Left forelimb (tissue), 1 donor: ENCODE measurements around the gene NEK10.

ENCODE experiments used
- DNase-seq: peaks from one replicate; pipeline ENCODE4 v3.0.0-alpha.2; 2018; ENCODE audit warnings: low spot score

Gene NEK10

DNA sequence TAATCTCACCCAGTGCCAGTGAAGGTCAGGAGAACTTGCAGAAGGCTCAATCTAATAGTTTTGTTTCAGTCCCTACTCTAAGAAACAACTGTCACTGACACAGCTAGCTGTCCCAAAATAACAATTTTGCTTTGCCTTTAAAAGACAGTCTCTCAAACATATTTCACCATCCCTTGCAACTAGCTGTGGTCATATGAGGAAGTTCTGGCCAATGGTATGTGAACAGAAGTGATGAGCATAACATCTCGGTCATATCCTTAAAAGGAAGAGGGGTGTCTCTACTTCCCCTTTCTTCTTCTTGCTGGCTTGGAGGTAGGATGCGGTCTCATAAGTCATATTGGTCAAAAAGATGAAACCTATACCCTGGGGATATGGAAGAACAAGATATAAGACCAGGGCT is 198.1 kb downstream of the NEK10 start:
- DNase-seq: no peak

DNA sequence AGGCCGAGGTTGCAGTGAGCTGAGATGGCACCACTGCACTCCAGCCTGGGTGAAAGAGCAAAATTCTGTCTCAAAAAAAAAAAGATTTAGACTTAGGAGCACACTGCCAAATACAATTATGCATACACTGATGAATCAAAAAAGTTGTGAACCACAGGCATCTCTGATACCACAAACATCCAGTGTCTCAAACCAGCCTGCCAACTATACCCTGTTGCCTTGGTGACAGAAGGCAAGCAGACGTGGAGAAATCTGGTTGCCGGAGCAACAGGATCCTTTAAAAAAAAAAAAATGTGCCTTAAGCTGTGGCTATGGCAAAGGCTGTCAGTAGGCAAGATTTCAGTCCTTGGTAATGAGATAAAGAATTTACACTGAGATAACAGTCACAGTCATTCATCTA is 202.3 kb downstream of the NEK10 start:
- no peak for DNase-seq

DNA sequence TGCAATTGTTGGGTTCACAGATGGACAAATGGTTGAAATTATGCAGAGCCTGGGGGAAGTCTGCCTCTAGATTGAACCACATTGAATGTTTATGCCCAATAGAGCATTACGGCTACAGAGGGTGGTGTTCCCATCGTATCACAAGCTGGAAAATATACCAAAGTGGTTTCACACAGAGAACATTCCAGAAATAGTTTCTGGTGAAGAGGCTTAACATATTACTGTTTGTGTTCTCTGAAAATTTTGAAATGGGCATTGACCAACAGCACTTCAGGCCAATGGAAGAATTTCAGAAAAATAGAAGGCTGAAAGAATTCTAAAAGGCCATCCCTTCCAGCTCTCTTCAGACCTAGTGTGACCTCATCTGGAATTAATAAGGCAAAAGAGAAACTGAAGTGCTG is 203.9 kb downstream of the NEK10 start:
- DNase-seq: no peak

DNA sequence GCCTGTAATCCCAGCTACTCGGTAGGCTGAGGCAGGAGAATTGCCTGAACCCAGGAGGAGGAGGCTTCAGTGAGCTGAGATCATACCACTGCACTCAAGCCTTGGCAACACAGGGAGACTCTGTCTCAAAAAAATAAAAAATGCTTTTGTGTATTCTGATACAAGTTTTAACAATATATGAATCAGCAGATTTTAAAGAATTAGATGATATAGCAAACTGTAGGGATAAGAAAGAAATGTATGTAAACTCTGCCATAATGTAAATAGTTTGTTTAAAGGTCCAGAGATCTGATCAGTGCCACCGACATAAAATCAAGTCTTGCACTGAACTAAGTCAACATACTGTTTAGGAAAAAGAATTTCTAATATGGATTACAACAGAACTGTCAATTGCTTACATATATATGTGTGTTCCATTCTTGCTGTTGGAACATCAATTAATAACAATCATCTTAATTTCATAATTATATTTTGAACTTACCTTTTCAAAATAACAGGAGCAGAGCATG is 208.3 kb downstream of the NEK10 start:
- DNase-seq: no peak

DNA sequence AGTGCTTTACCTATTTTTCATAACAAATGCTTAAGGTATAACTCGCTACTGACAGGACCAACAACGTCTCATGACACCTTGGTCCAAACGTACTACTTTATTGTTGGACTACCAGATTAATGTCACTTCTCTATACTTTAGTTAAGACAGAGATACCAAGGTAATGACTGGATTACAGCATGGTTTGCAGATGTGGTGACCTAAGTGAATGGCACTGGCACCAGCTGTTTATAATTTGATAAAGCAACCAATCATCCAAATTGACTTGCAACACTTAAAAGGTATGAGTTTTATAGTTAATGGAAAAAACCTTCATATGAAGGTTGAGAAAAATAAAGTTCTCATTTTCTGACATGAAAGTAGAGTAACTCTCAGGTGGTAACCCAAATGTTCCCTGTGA is 209.0 kb downstream of the NEK10 start:
- no peak for DNase-seq

DNA sequence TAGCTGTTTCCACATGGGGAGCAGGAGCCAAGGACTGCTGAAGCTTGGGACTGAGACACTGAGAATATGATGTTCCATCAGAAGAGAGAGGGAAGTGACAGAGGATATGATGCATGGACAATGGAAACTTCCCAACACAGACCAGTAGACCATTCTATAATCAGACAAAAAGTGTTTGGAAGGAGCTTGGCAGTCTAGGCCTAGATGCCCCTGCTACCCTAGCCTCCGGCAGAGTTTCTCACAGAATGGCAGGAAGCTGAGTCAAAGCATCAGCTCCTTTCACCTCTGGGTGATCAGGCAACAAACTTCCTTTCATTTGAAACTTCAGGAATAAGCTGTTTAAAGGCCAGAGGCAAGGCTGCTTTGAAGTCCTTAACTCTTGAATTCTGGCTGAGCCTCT is 222.0 kb downstream of the NEK10 start:
- DNase-seq: no peak

DNA sequence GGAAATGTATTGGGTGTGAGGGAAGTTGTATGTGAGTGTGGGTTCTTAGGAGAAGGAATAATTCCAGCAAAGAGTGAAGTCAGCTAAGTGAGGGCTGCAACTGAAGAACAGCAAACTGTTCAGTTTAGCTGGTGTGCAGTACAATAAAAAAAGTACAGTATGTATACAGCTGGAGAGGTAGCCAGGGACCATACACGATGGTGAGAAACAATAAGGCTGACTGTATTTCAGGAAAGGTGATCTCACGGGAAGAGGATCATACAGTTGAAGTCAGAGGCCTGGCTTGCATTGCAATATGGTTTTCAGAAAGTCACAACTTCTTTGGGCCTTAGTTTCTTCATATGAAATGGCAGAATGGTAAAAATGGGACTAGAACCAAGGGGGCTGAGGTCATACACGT is 222.4 kb downstream of the NEK10 start:
- DNase-seq: no peak

DNA sequence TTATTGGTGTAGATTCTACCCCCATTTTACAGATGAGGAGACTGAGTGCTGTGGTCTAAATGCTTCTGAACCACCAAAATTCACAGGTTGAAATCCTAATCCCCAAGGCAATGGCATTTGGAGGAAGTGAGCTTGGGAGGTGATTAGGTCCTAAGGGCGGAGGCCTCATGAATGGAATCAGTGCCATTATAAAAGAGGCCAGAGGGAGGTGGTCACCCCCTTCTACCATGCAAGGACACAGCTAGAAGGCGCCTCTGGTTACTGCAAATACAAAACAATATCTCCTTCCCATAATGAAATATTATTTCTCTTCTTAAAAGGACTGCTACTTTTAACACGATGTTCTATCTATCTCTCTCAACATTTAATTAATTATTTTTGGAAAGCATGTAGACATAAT is 223.5 kb downstream of the NEK10 start:
- no peak for DNase-seq

DNA sequence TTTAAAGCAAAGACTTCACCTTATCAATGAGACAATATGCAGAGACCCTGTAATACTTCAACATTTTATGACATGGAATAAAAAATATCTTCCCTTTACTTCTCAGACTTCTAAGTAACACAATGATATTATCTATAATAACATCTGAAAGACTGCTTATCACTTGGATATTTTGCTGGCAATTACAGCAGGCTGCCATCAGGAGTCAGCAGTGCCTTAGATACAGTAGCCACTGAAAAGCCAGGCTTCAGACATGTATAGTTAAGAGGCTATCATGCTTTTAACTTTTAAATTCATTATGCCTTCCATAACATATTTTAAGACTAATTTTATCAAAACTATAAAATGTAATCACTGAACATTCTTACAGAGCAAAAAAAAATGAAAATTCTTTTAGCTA is 227.5 kb downstream of the NEK10 start:
- DNase-seq: no peak

DNA sequence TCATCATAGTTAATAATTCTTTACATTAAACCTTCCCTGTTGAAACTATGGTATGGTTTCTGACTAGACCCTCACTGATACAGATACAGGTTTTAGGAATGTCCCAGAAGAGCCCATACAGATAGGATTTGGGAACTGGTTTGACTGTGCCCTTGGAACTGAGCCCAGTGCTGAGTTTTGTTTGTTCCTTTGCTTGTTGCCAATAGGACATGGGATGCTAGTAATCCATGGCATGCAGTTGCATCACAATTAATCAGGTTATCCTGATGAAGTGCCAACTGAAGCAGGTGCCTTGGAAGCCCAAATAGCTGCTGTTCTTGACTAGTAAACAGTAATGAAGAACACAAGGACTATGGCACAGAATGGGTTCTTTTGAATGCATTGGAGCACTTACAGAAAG is 230.6 kb downstream of the NEK10 start:
- DNase-seq: no peak

DNA sequence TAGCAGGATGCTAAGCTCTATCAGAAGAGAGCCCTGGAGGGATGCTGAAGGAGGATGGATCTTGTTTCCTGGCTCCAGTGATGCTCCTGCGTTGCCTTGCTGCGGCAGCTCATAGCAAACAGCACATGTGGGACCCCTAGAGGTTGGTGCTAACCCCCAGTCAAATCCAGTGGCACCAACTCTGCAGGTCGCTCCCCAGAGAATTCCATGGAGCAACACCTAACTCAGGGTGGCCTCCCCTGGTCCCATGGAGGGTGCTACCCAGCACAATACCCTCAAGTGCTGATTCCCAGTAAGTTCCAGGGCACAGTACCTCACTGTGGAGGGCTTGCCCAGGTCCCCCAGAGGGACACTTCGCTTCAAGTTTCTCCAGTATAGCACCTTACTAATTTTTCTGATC is 231.2 kb downstream of the NEK10 start:
- no peak for DNase-seq

DNA sequence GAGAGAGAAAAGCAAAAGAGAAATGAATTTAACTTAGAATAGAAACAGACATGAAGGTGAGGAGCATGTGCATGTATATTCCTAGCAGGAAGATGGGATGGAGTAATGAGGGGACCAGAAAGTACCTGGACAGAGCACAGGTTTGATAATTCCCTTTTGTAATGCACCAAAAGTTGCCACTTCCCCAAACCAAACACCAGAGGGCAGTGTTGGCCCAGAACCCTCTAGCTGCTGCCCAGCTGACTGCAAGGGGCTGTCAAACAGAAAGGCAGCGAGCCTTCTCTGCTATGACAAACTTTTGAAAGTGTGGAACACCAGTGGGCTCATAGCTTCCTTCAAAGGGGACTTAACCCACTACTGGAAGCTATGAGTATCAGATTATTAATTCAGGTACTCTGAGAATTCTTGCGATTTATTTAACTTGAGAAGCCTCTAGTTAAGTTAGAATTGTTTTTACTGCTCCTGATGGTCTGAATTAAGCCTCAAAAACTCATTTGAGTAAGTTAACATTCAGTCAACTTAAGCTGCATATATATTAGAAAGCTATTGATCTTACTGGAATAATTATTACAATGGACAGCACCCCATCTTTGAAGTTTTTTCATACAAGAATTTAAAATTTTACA is 234.9 kb downstream of the NEK10 start:
- DNase-seq: peak; percentile 71

DNA sequence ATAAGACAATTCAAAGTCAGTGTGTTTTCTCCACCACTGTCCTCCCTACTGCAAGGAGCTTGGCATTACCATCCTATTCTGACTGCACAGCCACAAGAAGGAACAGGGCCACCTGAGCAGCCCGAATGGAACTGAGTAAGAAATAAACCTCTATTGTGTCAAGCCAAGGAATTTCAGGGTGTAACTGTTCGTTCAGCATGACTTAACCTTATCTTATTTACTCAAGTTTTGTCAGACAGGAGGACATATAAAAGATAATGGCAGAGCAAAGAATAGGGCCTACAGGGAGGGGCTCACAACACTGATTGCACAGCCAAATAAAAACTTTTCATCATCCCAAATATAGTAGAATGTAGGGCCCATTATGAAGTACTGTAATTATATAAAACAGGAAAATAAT is 236.1 kb downstream of the NEK10 start:
- DNase-seq: no peak

DNA sequence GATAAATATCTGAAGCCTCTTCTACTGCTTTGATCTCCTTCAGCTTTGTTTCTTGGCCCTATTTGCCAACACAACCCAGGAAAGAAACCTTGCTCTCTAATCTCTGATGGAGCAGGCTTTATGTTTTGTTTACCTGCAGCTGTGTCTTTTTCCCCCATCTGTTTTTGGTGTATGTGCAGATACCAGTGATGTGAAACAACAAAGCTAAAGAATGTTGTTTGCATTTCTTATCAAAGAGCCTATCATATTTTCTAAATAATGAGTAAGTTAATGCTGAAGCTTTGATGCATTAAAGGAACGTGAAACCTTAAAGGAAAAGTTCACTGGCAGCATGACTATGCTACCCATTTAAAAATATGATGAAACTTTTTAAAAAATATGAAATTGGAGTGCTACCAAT is 238.4 kb downstream of the NEK10 start:
- no peak for DNase-seq

DNA sequence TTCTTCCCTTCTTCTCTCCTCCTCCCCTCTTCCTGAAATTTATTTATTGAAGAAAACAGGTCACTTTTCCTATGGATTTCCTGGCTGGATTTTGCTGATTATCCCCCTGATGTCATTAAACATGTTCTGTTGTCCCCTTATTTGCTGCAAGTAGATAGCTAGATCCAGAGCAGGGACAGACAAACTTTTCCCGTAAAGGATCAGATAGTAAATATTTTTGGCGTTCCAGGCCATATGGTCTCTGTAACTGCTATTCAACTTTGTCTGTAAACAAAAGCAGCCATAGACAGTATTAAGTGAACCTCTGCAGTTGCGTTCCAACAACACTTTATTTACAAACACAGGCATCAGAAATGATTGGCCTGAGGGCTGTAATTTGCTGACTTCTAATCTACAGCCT is 241.3 kb downstream of the NEK10 start:
- DNase-seq: no peak

DNA sequence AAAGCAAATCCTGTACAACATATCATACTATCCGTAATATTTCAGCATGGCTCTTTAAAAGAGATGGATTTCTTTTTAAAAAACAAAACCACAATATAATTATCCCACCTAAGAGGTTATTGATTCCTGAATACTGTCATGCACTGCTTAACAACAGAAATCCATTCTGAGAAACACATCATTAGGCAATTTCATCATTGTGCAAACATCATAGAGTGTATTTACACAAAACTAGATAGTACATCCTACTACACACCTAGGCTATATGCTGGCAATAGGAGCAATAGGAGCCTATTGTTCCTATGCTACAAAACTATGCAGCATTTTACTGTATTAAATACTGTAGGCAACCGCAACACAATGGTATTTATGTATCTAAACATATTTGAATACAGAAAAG is 242.0 kb downstream of the NEK10 start:
- no peak for DNase-seq

DNA sequence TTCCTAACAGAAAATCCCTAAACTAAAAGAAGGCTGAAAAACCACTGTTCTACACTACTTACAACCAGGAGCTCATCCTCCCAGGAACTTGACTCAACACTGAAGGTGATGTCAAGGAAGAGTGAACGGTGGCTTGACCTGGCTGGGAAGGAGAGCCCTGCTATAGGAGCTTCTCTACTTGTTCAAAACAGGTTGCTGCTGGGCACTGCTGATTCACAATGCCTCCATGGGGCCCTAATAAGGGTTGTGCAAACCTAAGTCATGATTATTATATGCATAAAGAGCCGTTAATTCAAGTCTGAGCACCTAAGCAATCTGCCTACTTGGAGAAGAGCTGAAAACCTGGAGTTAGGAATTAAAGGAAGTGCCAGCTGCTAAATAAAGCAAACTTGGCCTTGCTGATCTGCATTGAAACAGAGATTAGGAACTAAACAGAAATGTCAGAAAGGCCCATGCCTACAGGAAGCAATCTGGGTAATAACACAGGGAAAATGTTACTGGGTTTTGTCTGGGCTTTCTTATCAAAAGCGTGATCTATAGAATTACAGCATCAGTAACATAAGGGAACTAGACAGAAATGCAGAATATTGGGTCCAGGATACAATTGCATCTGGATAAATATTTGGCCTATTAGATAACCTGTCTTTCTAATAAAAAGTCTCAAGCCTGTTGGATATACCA is 243.2 kb downstream of the NEK10 start:
- DNase-seq: no peak

DNA sequence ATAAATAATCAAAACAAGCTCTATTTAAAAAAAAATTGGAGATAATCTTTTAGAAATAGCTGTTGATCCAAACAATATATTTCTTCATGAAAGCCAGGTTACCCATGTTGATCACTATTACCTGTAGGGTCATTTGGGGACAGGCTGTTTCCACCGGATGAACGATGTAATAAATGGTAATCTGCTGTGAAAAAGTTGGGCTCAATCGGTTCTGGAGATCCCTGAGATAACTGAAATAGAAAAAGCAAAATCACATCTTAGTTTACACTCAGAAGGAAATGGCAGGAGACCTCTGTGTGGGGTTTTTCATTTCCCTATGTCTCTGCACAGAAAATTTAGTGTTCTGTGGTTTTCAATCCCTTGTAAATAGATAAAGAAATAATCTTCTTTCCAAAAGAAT is 249.5 kb downstream of the NEK10 start:
- DNase-seq: no peak

DNA sequence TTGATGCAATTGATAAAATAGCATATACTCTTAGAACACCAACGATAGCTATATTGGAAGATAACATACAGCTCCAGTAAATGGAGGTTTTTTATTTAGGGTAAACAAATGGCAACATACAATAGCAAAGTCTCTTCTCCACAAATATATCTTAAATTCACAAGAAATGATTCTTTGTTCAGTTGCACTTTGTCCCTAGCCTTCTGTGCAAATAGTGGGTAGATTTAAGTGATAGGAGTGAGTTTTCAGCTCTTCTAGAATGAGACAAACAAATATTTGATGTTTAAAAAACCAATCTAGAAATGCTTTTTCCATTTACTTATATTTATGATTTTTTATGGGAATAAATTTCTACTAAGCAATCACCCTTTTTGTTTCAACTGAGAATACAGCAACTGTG is 253.8 kb downstream of the NEK10 start:
- no peak for DNase-seq

DNA sequence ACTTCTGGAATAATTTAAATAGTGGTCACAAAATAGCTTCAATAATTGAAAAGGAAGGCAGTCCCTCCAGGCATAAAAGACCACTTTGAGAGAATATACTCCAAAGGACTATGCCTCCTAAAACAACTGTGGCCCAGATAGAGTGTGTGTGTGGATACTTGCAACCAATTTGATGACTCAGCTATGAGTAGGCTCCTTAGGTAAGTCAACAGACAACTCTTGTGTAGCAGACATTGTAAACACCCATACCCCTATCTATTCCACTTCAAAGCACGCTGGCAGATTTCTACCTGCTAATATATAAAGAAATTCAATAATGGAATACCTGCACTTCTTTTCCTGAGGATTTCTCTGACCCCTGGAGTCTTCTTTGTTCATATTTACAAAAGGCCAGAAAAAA is 254.5 kb downstream of the NEK10 start:
- DNase-seq: no peak

DNA sequence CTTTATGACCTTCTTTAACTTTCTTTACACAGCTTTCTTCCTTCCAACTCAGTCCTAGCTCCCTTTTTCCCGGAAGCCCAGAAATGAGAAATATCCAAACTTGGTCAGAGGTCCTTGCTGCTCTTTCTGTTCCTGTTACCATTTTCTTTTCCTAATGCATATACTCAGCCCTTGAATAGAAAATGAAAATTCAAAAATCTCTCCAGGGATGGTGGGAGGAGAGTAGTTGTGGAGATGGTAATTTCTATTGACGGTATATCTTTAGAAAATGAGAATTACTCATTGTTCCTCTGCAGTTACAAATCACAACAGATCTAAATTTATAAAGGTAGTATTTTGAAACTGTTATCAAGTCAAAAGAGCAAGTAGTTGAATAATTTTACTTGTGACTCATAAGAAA is 255.1 kb downstream of the NEK10 start:
- no peak for DNase-seq

DNA sequence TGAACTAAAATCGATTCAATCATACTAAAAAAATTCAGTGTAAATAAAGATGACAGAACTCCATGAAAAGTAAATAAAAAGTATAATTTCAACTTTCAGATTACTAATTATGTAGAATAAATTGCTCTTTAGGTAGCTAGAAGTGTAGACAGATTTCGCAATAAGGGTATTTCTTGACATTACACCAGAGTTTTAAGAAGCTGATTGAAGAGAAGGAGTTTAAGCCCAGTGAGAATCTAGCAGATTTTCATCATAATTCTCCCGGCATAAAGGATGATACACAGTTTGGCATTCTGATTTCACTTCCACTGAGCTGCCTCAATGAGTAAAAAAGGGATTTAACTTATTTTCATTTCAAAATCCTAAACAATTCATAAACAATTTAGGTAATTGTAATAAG is 259.2 kb downstream of the NEK10 start:
- no peak for DNase-seq

DNA sequence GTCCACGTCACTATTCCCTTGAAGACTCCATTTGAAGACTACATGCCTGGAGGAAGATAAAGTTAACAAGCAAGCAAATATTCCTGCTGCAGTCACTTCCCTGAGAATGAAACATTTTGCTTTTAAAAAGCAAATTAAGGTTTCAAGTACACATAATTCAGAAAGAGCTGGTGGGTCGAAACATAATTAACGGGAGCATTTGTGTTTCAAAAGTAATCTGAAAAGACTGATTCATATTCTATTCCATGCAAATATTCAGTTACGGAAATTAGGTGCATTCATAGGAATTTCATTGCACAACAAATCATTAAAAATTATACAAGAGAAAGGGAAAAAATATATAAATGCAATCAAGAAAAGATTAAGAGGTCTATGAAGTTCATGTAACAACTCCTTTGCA is 260.9 kb downstream of the NEK10 start:
- no peak for DNase-seq

DNA sequence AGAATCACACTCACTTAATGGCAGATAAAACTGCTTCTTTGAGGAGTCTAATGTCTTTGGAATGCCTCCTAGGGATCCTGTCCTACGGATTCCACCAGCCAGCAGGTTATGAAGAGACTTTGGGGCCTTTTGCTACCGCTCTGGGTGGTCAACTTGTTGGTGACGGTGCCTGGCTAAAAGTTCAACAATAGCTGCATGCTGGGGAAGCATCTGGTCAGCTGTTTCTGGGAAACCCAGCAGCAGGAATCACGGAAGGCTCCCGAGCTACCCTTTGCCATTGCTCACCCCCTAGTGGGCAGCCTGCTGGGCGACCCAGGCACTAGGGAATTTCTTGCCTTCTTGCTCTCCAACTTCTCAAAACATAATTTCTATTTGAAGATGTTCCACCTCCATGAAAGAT is 263.3 kb downstream of the NEK10 start:
- no peak for DNase-seq
